Left renal pelvis (tissue), 4 donors: ENCODE results near the gene ESYT1. TPM values are rescaled to one million over a fixed set of nuclear protein-coding genes. Genes with fewer than 3 reads are reported as not detected.

Experiments
- DNase-seq, 4 donors: peaks; one replicate each; pipeline ENCODE4 v3.0.0-alpha.2; 2013; ENCODE audit warnings: low read depth in 4 of 4, low spot score in 3 of 4
- polyA plus RNA-seq, 4 donors: library from polyadenylated mRNA; unstranded; fragments of 120-200 nt; gene quantifications; one replicate each; pipeline ENCODE4 v1.2.1, GENCODE V29; 2013; ENCODE audit not compliant: insufficient read length in 4 of 4

The ESYT1 gene
- polyA plus RNA-seq, 4 donors: 66.2 to 79.3 (median 74.2) TPM

DNA sequence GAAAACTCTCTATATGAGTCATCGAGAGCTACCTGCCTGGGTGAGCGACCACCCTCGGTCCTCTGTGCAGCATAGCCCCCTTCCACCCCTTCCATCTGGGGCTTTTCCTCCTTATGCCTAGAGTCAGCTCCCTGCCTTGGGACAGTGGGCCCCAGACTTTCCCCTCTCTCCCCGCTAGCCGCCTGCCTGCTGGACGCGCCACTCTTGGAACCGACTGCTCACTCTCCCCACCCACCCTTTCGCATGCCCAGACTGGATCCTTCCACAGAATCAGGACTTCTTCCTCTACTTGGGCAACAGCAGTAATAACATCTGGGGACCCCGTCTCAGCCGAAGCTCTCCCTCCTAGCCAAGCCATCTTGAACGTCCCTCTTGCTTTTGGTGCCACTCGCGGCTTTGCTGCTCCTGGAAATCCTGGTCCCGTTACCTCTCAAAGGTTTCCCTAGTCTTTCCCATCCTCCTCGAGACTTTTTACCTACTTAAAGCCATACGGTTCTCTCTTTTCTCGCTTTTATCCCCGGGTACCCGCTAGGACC is 671 bp downstream of the ESYT1 start:
- no peak for DNase-seq

DNA sequence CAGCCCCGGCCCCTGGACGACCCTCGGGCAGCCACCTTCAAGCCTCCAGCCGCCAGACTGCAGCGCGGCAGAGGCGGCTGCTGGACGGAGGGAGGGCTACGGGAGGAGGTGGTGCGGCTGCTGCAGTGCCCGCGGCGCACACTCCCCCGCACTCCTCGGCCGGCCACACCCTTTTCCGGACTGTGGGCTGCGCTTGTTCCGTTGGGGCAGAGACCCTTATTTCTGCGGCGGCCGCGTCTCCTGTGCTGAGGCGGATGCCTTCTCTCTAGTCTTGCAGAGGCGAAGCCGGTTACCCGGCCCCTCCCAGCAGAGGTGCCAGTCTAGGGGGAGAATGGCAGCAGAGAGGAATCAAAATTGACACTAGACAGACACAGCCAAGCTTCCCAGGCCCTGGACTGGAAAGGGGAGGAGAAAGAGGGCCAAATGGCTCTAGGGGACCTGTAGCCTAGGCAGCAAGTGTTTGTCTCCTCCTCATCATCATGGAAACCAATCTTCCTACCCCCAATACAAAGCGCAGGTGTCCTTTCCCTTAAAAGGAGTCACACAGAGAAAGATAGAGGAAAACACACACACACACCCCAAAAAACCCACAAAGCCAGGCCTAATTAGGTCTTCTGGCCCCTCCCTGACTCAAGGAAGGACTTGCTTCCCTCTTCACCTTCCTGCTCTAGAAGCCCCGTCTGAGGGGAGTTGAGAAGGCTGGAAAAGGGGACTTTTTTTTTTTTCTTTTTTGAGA is 1.3 kb downstream of the ESYT1 start:
- no peak for DNase-seq

DNA sequence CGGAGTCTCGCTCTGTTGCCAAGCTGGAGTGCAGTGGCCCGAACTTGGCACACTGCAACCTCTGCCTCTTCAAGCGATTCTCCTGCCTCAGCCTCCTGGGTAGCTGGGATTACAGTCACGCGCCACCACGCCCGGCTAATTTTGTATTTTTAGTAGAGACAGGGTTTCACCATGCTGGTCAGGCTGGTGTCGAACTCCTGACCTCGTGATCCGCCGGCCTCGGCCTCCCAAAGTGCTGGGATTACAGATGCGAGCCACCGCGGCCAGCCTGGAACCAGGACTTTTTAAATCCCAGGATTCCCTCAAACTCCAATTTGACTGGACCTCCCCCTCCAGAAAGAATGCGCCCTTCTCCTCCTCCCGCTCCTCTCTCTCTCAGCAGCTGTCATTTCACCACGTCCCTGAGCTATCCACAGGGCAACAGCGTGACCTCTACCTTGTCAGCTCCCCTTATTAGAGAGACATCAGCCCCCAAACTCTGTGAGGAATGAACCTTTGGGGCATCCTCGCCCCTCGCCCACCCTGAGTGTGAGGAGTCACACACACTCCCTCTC is 2.0 kb downstream of the ESYT1 start:
- DNase-seq: no peak

DNA sequence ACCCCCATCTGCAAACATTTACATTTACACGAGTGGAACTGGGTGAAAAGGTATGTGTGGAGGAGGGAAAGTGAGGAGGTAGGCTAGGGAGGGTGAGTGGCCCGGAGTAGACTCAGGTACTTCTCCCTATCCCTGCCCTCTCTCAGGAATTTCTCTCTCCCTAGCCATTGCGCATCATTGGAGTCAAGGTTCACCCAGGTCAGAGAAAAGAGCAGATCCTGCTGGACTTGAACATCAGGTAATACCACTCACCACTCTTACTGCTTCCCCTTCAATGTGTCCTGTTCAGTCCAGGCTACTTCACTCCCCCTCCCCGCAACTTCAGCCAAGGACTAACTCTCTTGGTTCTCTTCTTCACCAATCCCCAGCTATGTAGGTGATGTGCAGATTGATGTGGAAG is 2.8 kb downstream of the ESYT1 start:
- no peak for DNase-seq

DNA sequence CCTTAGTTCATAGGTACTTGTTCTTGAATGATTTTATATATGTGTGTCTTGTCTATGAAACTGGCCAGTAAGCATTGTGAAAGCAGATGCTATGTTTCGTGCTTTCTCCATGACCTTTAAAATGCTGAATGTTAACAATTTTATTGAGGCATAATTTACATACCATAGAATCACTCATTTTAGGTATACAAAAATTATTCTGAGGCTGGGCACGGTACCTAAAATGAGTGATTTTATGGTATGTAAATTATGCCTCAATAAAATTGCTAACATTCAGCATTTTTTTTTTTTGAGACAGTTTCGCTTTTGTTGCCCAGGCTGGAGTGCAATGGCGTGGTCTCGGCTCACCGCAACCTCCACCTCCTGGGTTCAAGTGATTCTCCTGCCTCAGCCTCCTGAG is 6.8 kb downstream of the ESYT1 start:
- no peak for DNase-seq

DNA sequence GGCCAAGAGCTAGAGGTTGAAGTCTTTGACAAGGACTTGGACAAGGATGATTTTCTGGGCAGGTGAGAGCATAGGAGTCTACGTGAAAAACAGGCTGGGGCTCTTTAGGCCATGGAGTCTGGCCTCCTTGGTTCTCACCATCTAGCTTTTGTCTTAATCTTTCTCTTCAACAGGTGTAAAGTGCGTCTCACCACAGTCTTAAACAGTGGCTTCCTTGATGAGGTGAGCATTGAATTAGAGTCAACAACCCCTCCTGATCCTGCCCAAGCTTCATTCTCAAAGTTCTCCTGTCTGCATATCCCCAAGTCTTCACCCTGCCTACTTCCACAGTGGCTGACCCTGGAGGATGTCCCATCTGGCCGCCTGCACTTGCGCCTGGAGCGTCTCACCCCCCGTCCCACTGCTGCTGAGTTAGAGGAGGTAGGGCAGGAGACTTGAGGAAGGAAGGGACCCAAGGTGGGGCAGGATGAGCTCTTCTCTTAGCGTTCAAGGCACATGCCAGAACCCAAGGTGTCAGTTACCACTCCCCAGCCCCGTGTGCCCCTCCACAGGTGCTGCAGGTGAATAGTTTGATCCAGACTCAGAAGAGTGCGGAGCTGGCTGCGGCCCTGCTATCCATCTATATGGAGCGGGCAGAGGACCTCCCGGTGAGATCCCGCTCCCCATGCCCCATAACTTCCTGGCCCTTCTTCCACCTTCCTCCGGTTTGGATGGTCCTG is 9.9 kb downstream of the ESYT1 start:
- no peak for DNase-seq

DNA sequence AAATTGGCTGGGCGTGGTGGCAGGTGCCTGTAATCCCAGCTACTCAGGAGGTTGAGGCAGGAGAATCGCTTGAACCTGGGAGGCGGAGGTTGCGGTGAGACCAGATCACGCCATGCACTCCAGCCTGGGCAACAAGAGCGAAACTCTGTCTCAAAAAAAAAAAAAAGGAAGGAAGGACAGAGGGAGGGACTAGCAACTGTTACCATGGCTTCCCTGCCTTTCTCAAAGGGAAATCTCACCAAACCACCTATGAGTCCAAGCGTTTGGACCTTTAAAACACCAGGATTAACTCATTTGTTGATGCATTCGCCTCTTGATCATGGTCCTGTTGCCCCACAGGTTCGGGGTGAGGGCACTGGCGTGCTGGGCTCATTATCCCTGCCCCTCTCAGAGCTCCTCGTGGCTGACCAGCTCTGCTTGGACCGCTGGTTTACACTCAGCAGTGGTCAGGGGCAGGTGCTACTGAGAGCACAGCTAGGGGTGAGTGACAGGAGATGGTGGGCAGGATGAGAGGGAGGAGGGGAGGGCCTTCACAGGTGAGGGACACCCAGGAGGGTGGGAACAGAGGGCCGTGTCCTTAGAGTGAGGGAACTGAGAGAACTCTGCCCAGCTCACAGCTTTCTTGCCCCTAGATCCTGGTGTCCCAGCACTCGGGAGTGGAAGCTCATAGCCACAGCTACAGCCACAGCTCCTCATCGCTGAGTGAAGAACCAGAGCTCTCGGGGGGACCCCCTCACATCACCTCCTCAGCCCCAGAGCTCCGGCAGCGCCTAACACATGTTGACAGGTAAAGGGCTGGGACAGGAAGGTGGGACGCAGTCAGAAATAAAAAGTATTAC is 14.1 kb downstream of the ESYT1 start:
- DNase-seq: no peak

DNA sequence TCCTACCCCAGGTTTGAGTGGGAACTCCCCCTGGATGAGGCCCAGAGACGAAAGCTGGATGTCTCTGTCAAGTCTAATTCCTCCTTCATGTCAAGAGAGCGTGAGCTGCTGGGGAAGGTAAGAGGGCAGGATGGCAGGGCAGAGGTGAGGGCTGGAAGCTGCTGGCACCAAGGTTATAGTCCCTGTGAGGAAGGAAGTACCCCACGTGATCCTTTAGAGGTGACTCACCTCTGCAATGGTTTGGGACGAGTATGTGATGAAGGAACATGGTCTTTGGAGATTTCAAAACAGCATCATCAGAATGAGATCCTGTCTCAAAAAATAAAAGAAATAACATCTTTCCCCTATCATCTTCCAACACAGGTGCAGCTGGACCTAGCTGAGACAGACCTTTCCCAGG is 15.2 kb downstream of the ESYT1 start:
- DNase-seq: no peak

DNA sequence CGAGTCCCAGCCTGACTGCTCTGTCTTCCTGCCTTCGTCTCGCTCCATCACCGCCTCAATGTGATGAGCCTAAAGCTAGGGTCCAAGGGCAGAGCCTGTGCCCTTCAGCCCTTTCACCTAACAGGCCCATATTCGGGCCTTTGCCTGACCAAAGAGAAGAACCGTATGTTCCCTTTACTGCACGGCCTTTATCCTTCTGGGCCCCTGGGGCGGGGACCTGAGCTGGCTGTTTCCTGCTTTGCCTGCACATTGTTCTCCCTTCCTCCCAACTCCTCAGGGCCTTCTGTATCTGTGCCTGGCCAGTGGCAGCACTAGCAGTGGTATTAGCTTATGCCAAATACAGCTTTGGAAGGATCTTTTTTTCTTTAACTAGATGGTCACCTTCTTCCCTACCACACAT is 15.8 kb downstream of the ESYT1 start:
- no peak for DNase-seq

DNA sequence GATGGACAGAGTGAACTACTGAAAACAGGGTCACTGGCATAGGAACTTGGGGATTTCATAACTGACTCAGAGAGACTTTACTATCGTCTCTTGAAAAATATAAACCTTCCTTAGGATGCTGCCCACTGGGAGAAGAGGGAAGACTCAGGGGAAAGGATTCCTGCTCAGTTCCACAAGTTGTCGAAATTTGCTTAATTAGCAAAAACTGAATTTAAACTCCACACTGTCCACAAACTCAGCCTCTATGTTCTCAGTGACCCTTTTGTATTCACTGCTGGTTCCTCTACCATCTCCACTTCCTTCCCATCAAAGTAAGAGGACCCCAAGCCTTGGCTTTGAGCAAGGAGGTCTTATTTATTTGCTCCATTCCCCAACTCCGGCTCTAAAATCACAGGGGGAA is 17.1 kb downstream of the ESYT1 start:
- DNase-seq: no peak

DNA sequence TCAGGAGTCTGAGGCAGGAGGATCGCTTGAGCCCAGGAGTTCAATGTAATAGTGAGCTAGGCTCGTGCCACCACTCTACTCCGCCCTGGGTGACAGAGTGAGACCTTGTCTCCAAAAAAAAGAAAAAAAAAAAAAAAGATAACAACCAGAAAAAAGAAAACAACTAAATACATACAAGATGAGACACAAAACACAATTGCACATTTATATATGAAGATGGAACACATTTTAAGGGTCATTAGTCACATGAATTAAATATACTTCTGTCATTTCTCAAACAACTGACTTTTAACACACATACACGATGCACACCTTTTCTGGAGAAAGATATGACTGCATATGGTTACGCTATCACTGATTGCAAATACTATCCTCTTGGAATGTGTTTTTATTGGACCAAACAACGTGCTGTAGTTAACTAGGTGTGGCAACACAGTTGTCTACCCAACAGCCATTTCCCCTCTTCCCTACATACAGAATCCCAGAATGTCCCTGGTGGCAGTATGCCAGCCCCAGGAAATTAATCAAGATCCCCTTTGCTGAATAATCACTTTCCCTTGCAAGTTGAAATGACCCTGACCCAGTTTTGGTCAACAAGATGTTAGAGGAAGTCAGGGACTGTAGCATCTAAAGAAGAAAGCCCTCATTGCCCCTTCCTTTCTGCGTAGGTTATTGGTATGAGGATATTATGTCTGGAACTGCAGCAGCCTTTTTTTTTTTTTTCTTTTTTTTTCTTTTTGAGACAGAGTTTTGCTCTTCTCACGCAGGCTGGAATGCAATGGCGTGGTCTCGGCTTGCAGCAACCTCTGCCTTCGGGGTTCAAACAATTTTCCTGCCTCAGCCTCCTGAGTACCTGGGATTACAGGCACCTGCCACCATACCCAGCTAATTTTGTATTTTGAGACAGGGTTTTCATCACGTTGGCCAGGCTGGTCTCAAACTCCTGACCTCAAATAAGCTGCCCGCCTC is 18.7 kb downstream of the ESYT1 start:
- no peak for DNase-seq

DNA sequence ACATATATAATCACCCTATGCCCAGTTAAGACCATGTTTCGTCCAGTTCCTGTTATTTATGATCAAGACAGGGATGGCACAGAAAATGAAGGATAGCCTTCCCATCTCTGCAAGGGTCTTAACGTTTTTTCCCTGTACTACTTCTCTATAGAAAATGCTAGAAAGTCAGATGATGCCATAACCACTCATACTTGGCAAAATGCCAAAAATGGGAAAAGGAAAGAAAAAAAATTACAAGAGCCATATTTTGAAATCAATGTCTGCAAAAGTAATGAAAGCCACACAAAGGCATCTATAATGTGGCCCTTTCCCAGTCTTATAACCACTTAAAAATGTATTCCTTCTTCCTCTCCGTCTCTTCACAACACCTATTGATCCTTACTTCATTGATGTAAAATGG is 22.5 kb downstream of the ESYT1 start:
- no peak for DNase-seq

DNA sequence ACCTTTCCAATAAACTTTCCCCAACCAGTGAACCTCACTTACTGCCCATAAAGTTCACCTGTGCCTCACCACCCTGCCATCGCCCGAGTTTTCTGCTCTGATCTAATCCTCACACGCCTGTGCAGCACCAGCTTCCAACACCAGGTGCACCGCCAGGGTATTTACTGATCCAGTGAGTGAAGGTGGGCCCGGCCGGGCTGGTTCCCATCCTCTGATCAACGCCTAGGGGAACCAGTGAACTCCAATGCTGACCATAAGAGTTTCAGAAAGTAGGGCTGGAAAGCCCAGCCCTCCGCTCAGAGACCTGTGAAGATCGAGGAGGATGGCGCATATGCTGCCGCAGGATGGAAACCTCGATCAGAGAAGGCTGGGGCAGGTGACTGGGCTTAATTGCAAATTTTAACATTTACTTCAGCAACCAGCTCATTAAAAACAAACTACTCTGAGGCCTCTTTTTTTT is 23.6 kb downstream of the ESYT1 start:
- DNase-seq: no peak

DNA sequence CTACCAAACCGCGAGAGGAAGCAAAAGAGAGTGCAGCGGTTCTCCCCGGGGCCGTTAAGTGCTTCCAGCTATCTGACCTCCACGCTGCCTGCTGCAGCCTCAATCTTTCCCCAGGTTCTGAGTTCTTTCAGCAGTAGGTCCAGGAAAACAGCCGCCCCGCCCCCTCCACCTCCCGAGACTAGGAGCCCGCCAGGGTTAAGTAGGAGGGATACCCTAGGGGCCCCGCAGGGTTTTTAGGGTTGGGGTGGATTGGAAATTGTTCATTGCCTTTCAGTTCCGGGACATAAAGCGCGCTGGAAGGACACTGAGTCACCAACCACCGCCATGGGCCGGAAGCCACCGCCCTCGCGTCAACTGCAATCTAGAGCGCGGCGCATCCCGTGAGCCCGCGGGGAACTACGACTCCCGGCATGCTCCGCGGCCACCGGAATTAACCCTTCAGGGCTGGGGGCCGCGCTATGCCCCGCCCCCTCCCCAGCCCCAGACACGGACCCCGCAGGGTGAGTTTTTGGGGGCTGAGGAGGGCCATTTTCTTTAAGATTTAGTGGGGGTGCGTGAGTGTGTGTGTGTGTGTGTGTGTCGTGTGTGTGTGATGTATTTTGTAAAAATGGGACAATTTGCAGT is 24.2 kb downstream of the ESYT1 start, which contains the start of gene MYL6B:
TSS of gene MYL6B (plus strand) at position 456 of the 624 bp plus-strand sequence. CDS start 1,332 bp downstream, outside the sequence.
- DNase-seq: peak in 3 of 4 donors; percentile 78 to 84 (median 82)

DNA sequence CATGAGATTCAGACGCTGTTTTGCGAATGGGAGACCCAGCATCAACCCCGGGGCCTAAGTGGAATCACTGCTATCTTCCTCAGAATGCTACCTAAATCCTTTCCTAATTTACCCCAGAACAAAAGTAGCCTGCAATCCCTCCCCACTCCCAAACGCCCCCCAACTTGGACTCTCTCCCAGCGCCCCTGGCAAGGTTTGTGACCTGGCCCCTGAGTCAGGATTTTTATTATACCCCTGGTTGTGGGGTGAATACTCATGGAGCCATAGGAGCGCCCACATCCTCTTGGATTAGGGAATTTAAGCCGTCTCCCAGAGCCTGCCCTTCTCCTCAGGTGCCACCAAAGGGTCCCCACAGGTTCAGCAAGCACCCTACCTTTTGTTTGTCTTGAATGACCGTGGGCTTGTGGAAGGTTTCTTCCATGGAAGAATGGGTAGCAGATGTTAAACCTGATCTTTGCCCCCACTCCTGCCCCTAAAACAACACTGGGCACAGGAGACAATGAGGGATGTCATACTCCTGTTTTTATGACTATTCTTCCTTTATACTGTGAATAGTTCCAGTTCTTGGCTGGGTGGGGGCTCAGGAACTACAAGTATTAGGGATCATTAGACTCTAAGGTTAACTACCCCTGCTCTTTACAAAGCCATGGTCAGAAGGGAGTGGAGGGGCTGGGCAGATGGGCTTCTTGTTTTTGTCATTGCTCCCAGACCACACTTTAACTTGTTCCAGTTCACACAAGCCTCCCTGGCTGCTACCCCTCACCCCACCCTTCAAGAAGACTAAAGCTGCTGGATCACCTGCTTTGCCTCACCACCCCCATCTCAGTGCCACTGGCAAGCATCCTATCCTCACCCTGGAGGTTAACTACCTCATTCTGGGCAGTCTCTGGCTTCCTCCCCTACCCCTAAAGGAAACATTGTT is 24.9 kb downstream of the ESYT1 start:
- no peak for DNase-seq

DNA sequence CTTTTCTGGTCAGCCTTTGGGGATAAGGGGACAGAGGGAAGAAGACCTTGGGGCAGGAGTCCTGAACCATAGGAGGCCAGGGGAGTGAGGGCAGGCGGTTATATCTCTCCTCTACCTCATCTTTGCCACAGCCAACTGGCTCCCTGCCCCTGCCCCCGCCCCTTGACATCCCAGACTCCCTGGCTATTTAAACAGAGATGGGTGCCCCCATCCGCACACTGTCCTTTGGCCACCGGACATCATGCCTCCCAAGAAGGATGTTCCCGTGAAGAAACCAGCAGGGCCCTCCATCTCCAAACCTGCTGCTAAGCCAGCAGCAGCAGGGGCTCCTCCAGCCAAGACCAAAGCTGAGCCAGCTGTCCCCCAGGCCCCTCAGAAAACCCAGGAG is 25.6 kb downstream of the ESYT1 start:
- no peak for DNase-seq

DNA sequence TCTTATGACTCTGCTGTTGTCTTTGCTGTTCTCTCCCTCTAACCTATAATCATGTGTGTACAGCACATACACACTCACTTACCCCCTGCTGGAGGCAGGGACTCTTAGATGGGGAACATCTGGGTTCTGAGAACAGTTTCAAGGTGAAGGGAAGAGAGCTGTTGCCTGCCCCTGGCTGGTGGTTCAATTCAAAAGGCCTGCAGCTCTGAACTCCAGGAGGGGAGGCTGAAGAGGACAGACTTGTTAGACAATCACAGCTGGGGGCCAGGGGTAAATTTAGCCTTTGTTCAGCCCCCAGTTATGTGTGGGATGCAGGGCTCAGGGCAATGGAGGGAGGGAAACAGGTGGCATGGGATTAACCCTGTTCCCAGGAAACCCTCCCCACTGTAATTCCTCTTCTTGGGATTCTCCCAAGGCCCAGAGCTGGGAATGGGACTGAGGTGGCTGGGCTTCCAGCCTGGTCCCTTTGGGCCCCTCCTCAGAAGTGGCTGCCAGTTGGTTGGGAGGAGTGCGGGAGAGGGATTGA is 26.2 kb downstream of the ESYT1 start:
- no peak for DNase-seq

DNA sequence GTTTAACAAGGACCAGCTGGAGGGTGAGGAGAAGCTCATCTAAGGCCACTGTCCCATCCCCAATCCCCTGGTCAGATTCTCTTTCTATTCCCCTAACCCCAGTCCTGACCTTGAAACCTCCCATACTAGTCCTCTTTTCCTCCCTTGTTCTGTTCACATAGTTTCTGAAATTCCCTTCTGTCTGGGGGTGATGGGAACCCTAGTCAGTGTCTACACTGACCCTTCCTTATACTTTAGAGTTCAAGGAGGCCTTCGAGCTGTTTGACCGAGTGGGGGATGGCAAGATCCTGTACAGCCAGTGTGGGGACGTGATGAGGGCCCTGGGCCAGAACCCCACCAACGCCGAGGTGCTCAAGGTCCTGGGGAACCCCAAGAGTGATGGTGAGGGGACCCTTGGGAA is 26.8 kb downstream of the ESYT1 start:
- no peak for DNase-seq
